ENCODE measurements around the gene TSPOAP1. TPM values are rescaled to one million over a fixed set of nuclear protein-coding genes. Genes with fewer than 3 reads are reported as not detected.

The TSPOAP1 gene
- total and polyA plus RNA-seq, 2 of the 4 experiments (the other 2 are of a cell fraction), result 0.90 to 1.6 TPM

GRCh38 chr17:58365185-58365979 is 36.8 kb upstream of the TSPOAP1 start:
- Histone ChIP-seq H3K4ac (ENCODE audit: low read depth, low read length) (no peak overlapping the region), H2AK5ac (ENCODE audit: low read depth, low read length) (no peak overlapping the region), H3K23ac (ENCODE audit: low read depth, low read length) (no peak overlapping the region), H2BK20ac (ENCODE audit: low read depth, low read length) (no peak overlapping the region), H4K91ac (ENCODE audit: insufficient read depth, low read depth, low read length) (no peak overlapping the region), H3K56ac (ENCODE audit: extremely low read depth, insufficient read depth, low read length) (no peak overlapping the region), H2BK120ac (ENCODE audit: low read depth, low read length) (no peak overlapping the region), H3K79me1 (ENCODE audit: low read depth in 1 of 2, low read length in 2 of 2) (no peaks in the 10 kb centered on the region), H3K27ac (ENCODE audit: insufficient read depth, low read length) (no peak overlapping the region), H3K27me3 (ENCODE audit: control insufficient read depth, insufficient read depth, low read length) (peaks cover 32% of the 10 kb centered on the region), H4K5ac (ENCODE audit: low read depth, low read length) (no peak overlapping the region), H3K4me3 (ENCODE audit: insufficient read depth, low read depth, low read length) (no peak overlapping the region), H3K18ac (ENCODE audit: low read depth, low read length) (no peak overlapping the region), H3K36me3 (ENCODE audit: control insufficient read depth, insufficient read depth, low read length) (no peaks in the 10 kb centered on the region), H3K9me1 (ENCODE audit: insufficient read depth, low read length) (no peaks in the 10 kb centered on the region), H2BK15ac (ENCODE audit: low read depth, low read length) (no peak overlapping the region), H3K9ac (ENCODE audit: low read depth, low read length) (no peak overlapping the region), H3K4me1 (ENCODE audit: control insufficient read depth, insufficient read depth, low read length) (no peaks in the 10 kb centered on the region), H3K14ac (replicated peaks; ENCODE audit: low read depth, low read length) (no peak overlapping the region), H3K4me2 (ENCODE audit: low read depth, low read length) (no peak overlapping the region), H2BK5ac (ENCODE audit: low read depth, low read length, poor library complexity, severe bottlenecking) (no peak overlapping the region), H3K9me3 (ENCODE audit: control insufficient read depth, insufficient read depth, low read length) (no peaks in the 10 kb centered on the region), H2AK9ac (replicated peaks; ENCODE audit: low read depth, low read length, poor library complexity) (no peak overlapping the region), H4K20me1 (ENCODE audit: insufficient read depth, low read length) (no peaks in the 10 kb centered on the region), H2AFZ (replicated peaks; ENCODE audit: low read length, poor library complexity) (no peak overlapping the region), H4K8ac (ENCODE audit: low read depth in 2 of 2, low read length in 2 of 2) (no peak overlapping the region)
- ATAC-seq (ENCODE audit: low read depth) (no peak), DNase-seq (no peak)
- dilution Hi-C loops (cut with HindIII; ENCODE audit: low sequenced_read_pairs, unreplicated experiment), result no loop called here
- TF ChIP-seq FOS (IDR thresholded peaks at IDR 0.05; ENCODE audit: low read depth, low read length) (no peak), RFX5 (IDR thresholded peaks at IDR 0.05; ENCODE audit: low read depth, low read length) (no peak), MAFK (IDR thresholded peaks at IDR 0.05; ENCODE audit: low read depth, low read length) (no peak)
- intact Hi-C loops (cut with micrococcal nuclease), result no loop called here
- BruUV-seq (replicated peaks), result no TSS peak
- in situ Hi-C loops (cut with MboI; ENCODE audit: low sequenced_read_pairs), result no loop called here
- ChIA-PET CTCF (no interaction called here), POLR2A (ENCODE audit: unreplicated experiment) (no interaction called here)

Measured in IMR-90 (cell line).